ENCODE measurements around the gene CEP250.
A peak's percentile ranks its signal among the peaks of the same experiment; 100 is the strongest.

The CEP250 gene

GRCh38 chr20:35454881-35455609, at the start of gene CEP250:
TSS of gene CEP250 (plus strand) at chr20:35455598. CDS start at chr20:35462368, 6,770 bp downstream.
- Histone ChIP-seq H3K4me3 (peak within 1 kb of the TSS; percentile 80), H3K4me1 (peaks cover 33% of the 10 kb centered on the region), H3K9me3 (no peaks in the 10 kb centered on the region), H3K27me3 (no peaks in the 10 kb centered on the region), H3K9ac (peak within 1 kb of the TSS; percentile 96), H3K27ac (peak within 1 kb of the TSS; percentile 97), H3K36me3 (peaks cover 9% of the 10 kb centered on the region), H3K4me2 (peak within 1 kb of the TSS; percentile 84), H4K20me1 (no peaks in the 10 kb centered on the region)
- TF ChIP-seq Cebpa-rat (IDR thresholded peaks at IDR 0.05) = no peak

DNA sequence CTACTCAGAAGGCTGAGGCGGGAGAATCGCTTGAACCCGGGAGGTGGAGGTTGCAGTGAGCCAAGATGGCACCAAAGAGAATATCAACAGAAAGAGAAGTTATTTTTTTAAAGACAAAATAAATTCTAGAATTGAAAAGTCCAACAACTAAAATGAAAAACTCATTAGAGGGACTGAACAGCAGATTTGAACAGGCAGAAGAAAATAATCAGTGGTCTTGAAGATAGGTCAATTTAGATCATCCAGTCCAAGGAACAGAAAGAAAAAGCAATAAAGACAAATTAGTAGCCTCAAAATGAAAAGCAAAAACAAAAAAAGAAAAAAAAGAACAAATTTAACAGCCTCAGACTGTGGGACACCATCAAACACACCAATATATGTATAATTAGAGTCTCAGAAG, 49.6 kb upstream of the CEP250 start:
- Histone ChIP-seq H3K27me3 (no peaks in the 10 kb centered on the region), H3K4me3 (no peak overlapping the region), H3K4me2 (no peak overlapping the region), H4K20me1 (no peaks in the 10 kb centered on the region), H3K27ac (no peak overlapping the region), H3K4me1 (peaks cover 8% of the 10 kb centered on the region), H3K9me3 (peaks cover 42% of the 10 kb centered on the region), H3K9ac (no peak overlapping the region), H3K36me3 (peaks cover 82% of the 10 kb centered on the region)
- no peak for TF ChIP-seq Cebpa-rat (IDR thresholded peaks at IDR 0.05)

- H3K27me3 ChIP-seq = no peaks in the 10 kb centered on the region
- H3K9ac ChIP-seq = no peak overlapping the region
- H3K36me3 ChIP-seq = peaks cover 62% of the 10 kb centered on the region
- peaks cover 18% of the 10 kb centered on the region for H3K4me1 ChIP-seq
- no peak for TF ChIP-seq Cebpa-rat (IDR thresholded peaks at IDR 0.05)
- no peaks in the 10 kb centered on the region for H4K20me1 ChIP-seq
- no peak overlapping the region for H3K27ac ChIP-seq
- no peak overlapping the region for H3K4me3 ChIP-seq
- no peak overlapping the region for H3K4me2 ChIP-seq
- H3K9me3 ChIP-seq = peaks cover 42% of the 10 kb centered on the region
Observed at GRCh38 chr20:35408270-35408669, 47.1 kb upstream of the CEP250 start.

GRCh38 chr20:35409542-35409941, 45.9 kb upstream of the CEP250 start:
- Histone ChIP-seq H3K4me3 (no peak overlapping the region), H4K20me1 (no peaks in the 10 kb centered on the region), H3K4me1 (peaks cover 18% of the 10 kb centered on the region), H3K27me3 (no peaks in the 10 kb centered on the region), H3K4me2 (no peak overlapping the region), H3K9ac (no peak overlapping the region), H3K36me3 (peaks cover 57% of the 10 kb centered on the region), H3K9me3 (peaks cover 36% of the 10 kb centered on the region), H3K27ac (no peak overlapping the region)
- TF ChIP-seq Cebpa-rat (IDR thresholded peaks at IDR 0.05) = no peak

DNA sequence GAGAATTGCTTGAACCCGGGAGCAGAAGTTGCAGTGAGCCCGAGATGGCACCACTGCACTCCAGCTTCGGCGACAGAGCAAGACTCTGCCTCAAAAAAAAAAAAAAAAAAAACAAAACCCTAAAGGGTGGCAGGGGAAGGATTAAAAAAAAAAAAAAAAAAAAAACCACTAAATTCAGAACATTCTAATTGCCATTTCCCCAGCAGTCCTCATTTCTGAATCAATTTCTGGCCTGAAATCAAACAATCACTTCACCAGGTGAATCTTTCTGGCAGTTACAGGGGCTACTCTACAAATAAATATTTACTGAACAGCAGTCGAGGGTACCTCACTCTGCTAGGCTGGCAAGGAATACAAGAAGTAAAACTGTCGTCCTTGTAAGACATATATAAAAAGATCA, 44.8 kb upstream of the CEP250 start:
- Histone ChIP-seq H3K27me3 (no peaks in the 10 kb centered on the region), H3K9me3 (peaks cover 26% of the 10 kb centered on the region), H3K9ac (no peak overlapping the region), H3K4me2 (peak overlapping the region; percentile 90), H3K4me1 (peaks cover 18% of the 10 kb centered on the region), H3K4me3 (peak overlapping the region; percentile 79), H3K27ac (no peak overlapping the region), H4K20me1 (no peaks in the 10 kb centered on the region), H3K36me3 (peaks cover 47% of the 10 kb centered on the region)
- TF ChIP-seq Cebpa-rat (IDR thresholded peaks at IDR 0.05) = no peak

GRCh38 chr20:35421322-35421721, 34.1 kb upstream of the CEP250 start:
- Histone ChIP-seq H3K9me3 (no peaks in the 10 kb centered on the region), H3K27me3 (no peaks in the 10 kb centered on the region), H3K36me3 (no peaks in the 10 kb centered on the region), H3K4me3 (no peak overlapping the region), H3K9ac (no peak overlapping the region), H4K20me1 (no peaks in the 10 kb centered on the region), H3K4me2 (no peak overlapping the region), H3K4me1 (no peaks in the 10 kb centered on the region), H3K27ac (no peak overlapping the region)
- TF ChIP-seq Cebpa-rat (IDR thresholded peaks at IDR 0.05) = no peak

- Histone ChIP-seq H4K20me1 (no peaks in the 10 kb centered on the region), H3K27me3 (no peaks in the 10 kb centered on the region), H3K4me3 (no peak overlapping the region), H3K9ac (no peak overlapping the region), H3K9me3 (no peaks in the 10 kb centered on the region), H3K4me2 (no peak overlapping the region), H3K4me1 (peaks cover 10% of the 10 kb centered on the region), H3K36me3 (no peaks in the 10 kb centered on the region), H3K27ac (no peak overlapping the region)
- TF ChIP-seq Cebpa-rat (IDR thresholded peaks at IDR 0.05) = no peak
Observed at GRCh38 chr20:35431621-35432429, 23.6 kb upstream of the CEP250 start.

DNA sequence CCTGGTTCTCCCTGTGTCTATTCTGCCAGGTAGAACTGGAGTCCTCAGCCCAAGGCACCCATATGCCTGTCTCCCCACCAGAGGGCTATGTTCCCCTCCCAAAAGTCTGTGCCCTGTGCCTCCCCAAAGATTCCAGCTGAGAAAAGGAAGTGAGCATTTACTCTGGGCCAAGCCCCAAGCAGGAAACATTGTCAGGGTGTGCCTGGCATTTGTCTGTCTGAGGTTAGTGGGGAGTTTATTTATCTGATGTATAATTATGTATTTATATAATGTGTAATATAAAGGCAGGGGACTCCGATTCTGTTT, 23.0 kb upstream of the CEP250 start:
- no peak for TF ChIP-seq Cebpa-rat (IDR thresholded peaks at IDR 0.05)
- no peaks in the 10 kb centered on the region for H3K27me3 ChIP-seq
- no peak overlapping the region for H3K27ac ChIP-seq
- no peaks in the 10 kb centered on the region for H3K9me3 ChIP-seq
- no peaks in the 10 kb centered on the region for H4K20me1 ChIP-seq
- no peaks in the 10 kb centered on the region for H3K36me3 ChIP-seq
- H3K9ac ChIP-seq = no peak overlapping the region
- H3K4me2 ChIP-seq = no peak overlapping the region
- H3K4me3 ChIP-seq = no peak overlapping the region
- peaks cover 10% of the 10 kb centered on the region for H3K4me1 ChIP-seq

DNA sequence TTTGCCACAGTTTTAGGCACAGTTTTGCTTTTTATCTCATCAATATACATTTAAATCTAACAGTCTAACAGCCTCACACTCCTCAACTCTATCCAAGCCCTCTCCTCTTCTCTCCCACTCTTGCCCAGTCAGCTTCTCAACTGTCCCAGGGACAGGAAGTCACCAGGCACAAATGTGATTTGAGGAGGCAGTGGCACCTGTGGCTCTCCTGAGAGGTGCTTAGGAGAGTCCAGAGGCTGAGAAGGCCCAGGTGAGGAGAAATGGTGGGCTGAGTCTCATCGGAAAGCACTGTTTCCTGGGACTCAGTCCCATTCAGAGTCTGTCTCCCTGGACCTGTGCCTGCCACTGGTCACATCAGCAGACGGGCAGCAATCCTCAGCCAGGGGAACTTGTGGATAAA, 22.1 kb upstream of the CEP250 start:
- H3K9me3 ChIP-seq = no peaks in the 10 kb centered on the region
- no peaks in the 10 kb centered on the region for H3K27me3 ChIP-seq
- no peaks in the 10 kb centered on the region for H3K36me3 ChIP-seq
- no peak overlapping the region for H3K4me3 ChIP-seq
- H3K4me2 ChIP-seq = no peak overlapping the region
- no peak overlapping the region for H3K9ac ChIP-seq
- H3K27ac ChIP-seq = no peak overlapping the region
- no peaks in the 10 kb centered on the region for H4K20me1 ChIP-seq
- TF ChIP-seq Cebpa-rat (IDR thresholded peaks at IDR 0.05) = no peak
- H3K4me1 ChIP-seq = peaks cover 10% of the 10 kb centered on the region
